ENCODE measurements around the gene RAPGEF5. TPM values are rescaled to one million over a fixed set of nuclear protein-coding genes. Genes with fewer than 3 reads are reported as not detected.
A peak's percentile ranks its signal among the peaks of the same experiment; 100 is the strongest.

Gene RAPGEF5
- total and polyA plus RNA-seq, 8 donors, result 1.5 to 190 (median 12.7) TPM

GRCh38 chr7:22214000-22214399, 143.0 kb downstream of the RAPGEF5 start:
- Histone ChIP-seq H3K4me1 (no peaks in the 10 kb centered on the region), H3K4me3 (no peak overlapping the region), H3K27me3 (no peaks in the 10 kb centered on the region), H3K9me3 (no peaks in the 10 kb centered on the region), H3K36me3 (no peaks in the 10 kb centered on the region), H3K27ac (peak overlapping the region in 2 of 5 donors; percentile 11 to 34)
- TF ChIP-seq POLR2A (IDR thresholded peaks at IDR 0.05), result no peak
- no peak for TF ChIP-seq POLR2AphosphoS5 (IDR thresholded peaks at IDR 0.05)
- TF ChIP-seq CTCF (IDR thresholded peaks at IDR 0.05), result no peak
- TF ChIP-seq EP300 (IDR thresholded peaks at IDR 0.05), result no peak
- peak in 1 of 2 donors; percentile 43 for DNase-seq
- intact Hi-C loops (cut with DNase I; ENCODE audit: low total_unique reads), result no loop called here
- WGBS, 5 donors, result 65 to 81% (median 77%) methylated on average over 3 of the region's 3 CpGs

DNA sequence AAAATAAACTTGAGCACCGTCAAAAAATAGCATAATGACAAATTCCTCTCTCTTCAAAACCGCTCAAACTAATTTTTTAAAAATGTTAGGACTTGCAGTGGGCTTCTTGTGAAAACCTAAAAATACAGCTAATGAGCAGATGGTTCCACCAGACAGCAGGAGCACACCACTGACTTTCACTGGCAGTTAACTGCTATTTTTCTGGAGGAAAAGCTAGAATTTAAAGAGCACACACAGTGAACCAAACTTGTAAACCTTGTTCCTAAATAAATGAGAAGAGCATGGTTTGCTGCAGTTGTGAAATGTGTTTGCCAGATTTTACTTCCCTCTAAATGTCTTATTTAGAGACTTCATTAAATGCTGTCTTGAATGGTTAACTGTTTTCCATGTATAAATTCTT, 143.9 kb downstream of the RAPGEF5 start:
- DNase-seq, result no peak
- Histone ChIP-seq H3K9me3 (no peaks in the 10 kb centered on the region), H3K27ac (peak overlapping the region in 1 of 5 donors; percentile 11), H3K36me3 (no peaks in the 10 kb centered on the region), H3K4me3 (no peak overlapping the region), H3K4me1 (no peaks in the 10 kb centered on the region), H3K27me3 (no peaks in the 10 kb centered on the region)
- intact Hi-C loops (cut with DNase I; ENCODE audit: low total_unique reads), result no loop called here
- 34 to 55% (median 43%) methylated on average over 2 of the region's 2 CpGs for WGBS, 5 donors
- TF ChIP-seq POLR2AphosphoS5 (IDR thresholded peaks at IDR 0.05) (no peak), EP300 (IDR thresholded peaks at IDR 0.05) (no peak), POLR2A (IDR thresholded peaks at IDR 0.05) (no peak), CTCF (IDR thresholded peaks at IDR 0.05) (no peak)

DNA sequence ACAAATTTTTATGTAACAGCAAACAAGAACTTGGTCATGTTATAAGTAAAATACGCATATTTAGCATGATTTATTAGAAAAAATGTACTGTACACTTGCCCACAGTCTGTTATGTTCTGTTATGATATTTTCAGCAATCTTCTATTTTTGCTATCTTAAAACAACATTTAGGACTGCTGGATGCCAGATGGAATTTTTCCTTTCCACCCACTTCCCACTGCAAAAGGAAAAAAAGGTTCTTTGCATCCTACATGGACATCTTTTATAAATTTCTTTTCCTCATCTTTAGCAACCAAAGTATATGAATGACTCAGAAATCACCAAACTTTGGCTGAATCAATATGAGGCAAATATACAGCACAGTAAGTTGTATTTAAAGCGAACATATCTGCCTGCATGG, 146.0 kb downstream of the RAPGEF5 start:
- no peak for TF ChIP-seq EP300 (IDR thresholded peaks at IDR 0.05)
- TF ChIP-seq CTCF (IDR thresholded peaks at IDR 0.05), result no peak
- no peak for TF ChIP-seq POLR2A (IDR thresholded peaks at IDR 0.05)
- TF ChIP-seq POLR2AphosphoS5 (IDR thresholded peaks at IDR 0.05), result no peak
- Histone ChIP-seq H3K36me3 (no peaks in the 10 kb centered on the region), H3K9me3 (no peaks in the 10 kb centered on the region), H3K27ac (no peak overlapping the region), H3K4me3 (no peak overlapping the region), H3K27me3 (no peaks in the 10 kb centered on the region), H3K4me1 (no peaks in the 10 kb centered on the region)
- no peak for DNase-seq
- WGBS, 5 donors, result 80 to 96% (median 89%) methylated on average over 2 of the region's 2 CpGs
- intact Hi-C loops (cut with DNase I; ENCODE audit: low total_unique reads), result no loop called here

GRCh38 chr7:22210355-22210754, 146.6 kb downstream of the RAPGEF5 start:
- no peaks in the 10 kb centered on the region for H3K36me3 ChIP-seq
- WGBS, 5 donors, result 45 to 80% (median 74%) methylated on average over 3 of the region's 3 CpGs
- H3K27ac ChIP-seq, result no peak overlapping the region

More at GRCh38 chr7:22210355-22210754, 146.6 kb downstream of the RAPGEF5 start:
- intact Hi-C loops (cut with DNase I; ENCODE audit: low total_unique reads), result no loop called here
- no peaks in the 10 kb centered on the region for H3K9me3 ChIP-seq
- H3K4me3 ChIP-seq, result no peak overlapping the region
- no peak for TF ChIP-seq POLR2A (IDR thresholded peaks at IDR 0.05)
- TF ChIP-seq EP300 (IDR thresholded peaks at IDR 0.05), result no peak
- TF ChIP-seq POLR2AphosphoS5 (IDR thresholded peaks at IDR 0.05), result no peak
- TF ChIP-seq CTCF (IDR thresholded peaks at IDR 0.05), result no peak
- H3K4me1 ChIP-seq, result no peaks in the 10 kb centered on the region
- DNase-seq, result no peak
- H3K27me3 ChIP-seq, result no peaks in the 10 kb centered on the region

All from stomach (tissue), 9 donors.